Activated T-helper 2 cell treated with anti-CD3 and anti-CD28 coated beads, Interferon-gamma antibody, Interleukin-2, Interleukin-4, amounts not matched to agents 10 μg/mL and 5 μg/mL and 100 μg/mL, durations not matched to agents 14 hours and 24 hours and 36 hours (primary cell): ENCODE data around the gene VAPA. TPM values are rescaled to one million over a fixed set of nuclear protein-coding genes. Genes with fewer than 3 reads are reported as not detected.

ENCODE experiments used
- DNase-seq: peaks from one replicate; pipeline ENCODE4 v3.0.0; 2021; ENCODE audit warnings: low spot score
- H3K27ac Mint-ChIP-seq: one replicate; pipeline ENCODE4 v1.8.0; 2021; ENCODE audit warnings: mixed read lengths
- H3K27me3 Mint-ChIP-seq: one replicate; pipeline ENCODE4 v1.8.0; 2021; ENCODE audit warnings: low read depth, mixed read lengths
- H3K36me3 Mint-ChIP-seq: one replicate; pipeline ENCODE4 v1.8.0; 2021; ENCODE audit warnings: low read depth, mixed read lengths
- H3K4me1 Mint-ChIP-seq: one replicate; pipeline ENCODE4 v1.8.0; 2021; ENCODE audit warnings: low read depth, mixed read lengths
- H3K4me3 Mint-ChIP-seq: one replicate; pipeline ENCODE4 v1.8.0; 2021; ENCODE audit warnings: low read depth, mild to moderate bottlenecking, moderate library complexity, mixed read lengths
- H3K9me3 Mint-ChIP-seq: one replicate; pipeline ENCODE4 v1.8.0; 2021; ENCODE audit warnings: mixed read lengths
- intact Hi-C: fragments of 100-400 bp; cut with micrococcal nuclease; formaldehyde crosslinking; loops from one replicate; pipeline ENCODE4 v1.15.1; 2023
- total RNA-seq: library from RNA; stranded (reverse); gene quantifications from 2 replicates; pipeline ENCODE4 v1.2.3, GENCODE V29; 2022

The VAPA gene
- 216 and 223 TPM in 2 replicates for total RNA-seq

GRCh38 chr18:9913526-9914333 is at the start of gene VAPA:
TSS of gene VAPA (plus strand) at chr18:9914016. CDS start at chr18:9914257, 241 bp downstream.
- H3K4me3 Mint-ChIP-seq: peak within 1 kb of the TSS; percentile 87
- peaks cover 8% of the 10 kb centered on the region for H3K36me3 Mint-ChIP-seq
- H3K4me1 Mint-ChIP-seq: peaks cover 24% of the 10 kb centered on the region
- peak within 1 kb of the TSS; percentile 90 for H3K27ac Mint-ChIP-seq
- peak; percentile 92 for DNase-seq
- H3K9me3 Mint-ChIP-seq: no peaks in the 10 kb centered on the region
- H3K27me3 Mint-ChIP-seq: peaks cover 16% of the 10 kb centered on the region
- intact Hi-C loops: loop anchor here (1.0 to 10.0 kb wide), 8 partner anchors 14 to 776 kb away; partner anchors contain the start of genes ANKRD12, NAPG, RALBP1 and TWSG1

GRCh38 chr18:9865764-9866490 is 47.9 kb upstream of the VAPA start:
- Mint-ChIP-seq H3K4me1 (peaks cover 50% of the 10 kb centered on the region), H3K27me3 (no peaks in the 10 kb centered on the region), H3K27ac (no peak overlapping the region), H3K9me3 (peaks cover 25% of the 10 kb centered on the region), H3K4me3 (no peak overlapping the region), H3K36me3 (peaks cover 19% of the 10 kb centered on the region)
- intact Hi-C loops: no loop called here
- no peak for DNase-seq

DNA sequence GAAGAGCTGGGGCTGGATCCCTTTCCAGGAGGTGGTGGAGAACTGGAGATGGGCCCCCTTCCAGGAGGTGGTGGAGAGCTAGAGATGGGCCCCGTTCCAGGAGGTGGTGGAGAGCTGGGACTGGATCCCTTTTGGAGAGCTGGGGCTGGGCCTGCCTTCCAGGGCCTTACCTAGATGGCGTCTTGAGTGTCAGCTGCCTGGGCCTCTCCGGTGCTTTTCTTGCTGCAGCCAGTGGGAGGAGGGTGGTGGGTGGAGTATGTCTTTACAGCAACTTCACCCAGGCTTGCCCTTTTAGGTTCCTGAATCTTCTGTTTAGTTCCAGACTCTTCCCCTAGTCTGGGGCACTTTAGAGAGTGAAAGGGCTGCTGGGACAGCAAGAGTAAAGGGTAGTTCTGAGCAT is 47.2 kb upstream of the VAPA start:
- Mint-ChIP-seq H3K27me3 (no peaks in the 10 kb centered on the region), H3K27ac (no peak overlapping the region), H3K4me3 (no peak overlapping the region), H3K4me1 (peaks cover 51% of the 10 kb centered on the region), H3K9me3 (peaks cover 23% of the 10 kb centered on the region), H3K36me3 (peaks cover 18% of the 10 kb centered on the region)
- intact Hi-C loops: no loop called here
- no peak for DNase-seq

- peaks cover 16% of the 10 kb centered on the region for H3K36me3 Mint-ChIP-seq
- H3K27ac Mint-ChIP-seq: no peak overlapping the region
- H3K9me3 Mint-ChIP-seq: peaks cover 21% of the 10 kb centered on the region
- no peak overlapping the region for H3K4me3 Mint-ChIP-seq
- DNase-seq: no peak
- intact Hi-C loops: no loop called here
- peaks cover 46% of the 10 kb centered on the region for H3K4me1 Mint-ChIP-seq
- no peaks in the 10 kb centered on the region for H3K27me3 Mint-ChIP-seq
Observed at GRCh38 chr18:9867071-9867594, 46.7 kb upstream of the VAPA start.

DNA sequence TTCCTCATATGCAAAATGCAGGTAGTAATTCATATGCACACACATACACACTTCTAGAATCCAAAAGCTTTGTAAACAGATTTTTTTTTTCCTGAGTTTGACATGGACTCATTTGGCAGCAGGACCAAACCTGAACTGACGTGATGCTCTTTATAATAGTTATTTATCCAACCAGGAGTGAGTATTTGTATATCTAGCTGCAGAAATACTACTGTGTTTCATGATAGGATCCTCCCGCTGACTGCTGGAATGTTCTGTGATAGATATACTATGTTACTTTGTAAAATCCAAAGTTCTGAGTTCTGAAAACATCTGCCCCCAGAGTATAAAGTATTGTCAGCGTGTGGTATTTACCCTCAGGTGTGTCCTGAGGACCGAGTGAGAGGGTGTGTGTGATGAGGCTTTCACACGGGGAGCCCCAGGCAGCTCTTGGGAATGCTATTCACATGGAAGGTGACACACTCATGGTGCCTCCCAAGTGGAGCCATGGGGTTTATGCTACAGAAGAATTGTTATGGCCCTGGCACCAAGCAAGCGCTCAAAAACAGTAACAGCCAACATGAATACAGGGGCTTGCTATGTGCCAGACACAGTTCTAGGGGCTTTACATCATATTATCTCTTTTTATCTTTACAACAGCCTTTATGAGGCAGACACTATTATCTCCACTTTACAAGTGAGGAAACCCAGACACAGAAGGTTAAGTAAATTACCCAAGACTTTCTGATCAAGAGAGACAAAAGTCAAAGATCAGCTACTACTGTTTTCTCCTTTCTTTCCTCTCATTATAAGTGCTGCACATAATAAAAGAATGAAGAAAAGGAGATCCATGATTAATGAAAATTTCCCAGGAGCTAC is 44.7 kb upstream of the VAPA start:
- Mint-ChIP-seq H3K27ac (peak overlapping the region; percentile 9), H3K4me3 (no peak overlapping the region), H3K36me3 (peaks cover 16% of the 10 kb centered on the region), H3K27me3 (no peaks in the 10 kb centered on the region), H3K9me3 (peaks cover 21% of the 10 kb centered on the region), H3K4me1 (peaks cover 33% of the 10 kb centered on the region)
- no peak for DNase-seq
- intact Hi-C loops: no loop called here

DNA sequence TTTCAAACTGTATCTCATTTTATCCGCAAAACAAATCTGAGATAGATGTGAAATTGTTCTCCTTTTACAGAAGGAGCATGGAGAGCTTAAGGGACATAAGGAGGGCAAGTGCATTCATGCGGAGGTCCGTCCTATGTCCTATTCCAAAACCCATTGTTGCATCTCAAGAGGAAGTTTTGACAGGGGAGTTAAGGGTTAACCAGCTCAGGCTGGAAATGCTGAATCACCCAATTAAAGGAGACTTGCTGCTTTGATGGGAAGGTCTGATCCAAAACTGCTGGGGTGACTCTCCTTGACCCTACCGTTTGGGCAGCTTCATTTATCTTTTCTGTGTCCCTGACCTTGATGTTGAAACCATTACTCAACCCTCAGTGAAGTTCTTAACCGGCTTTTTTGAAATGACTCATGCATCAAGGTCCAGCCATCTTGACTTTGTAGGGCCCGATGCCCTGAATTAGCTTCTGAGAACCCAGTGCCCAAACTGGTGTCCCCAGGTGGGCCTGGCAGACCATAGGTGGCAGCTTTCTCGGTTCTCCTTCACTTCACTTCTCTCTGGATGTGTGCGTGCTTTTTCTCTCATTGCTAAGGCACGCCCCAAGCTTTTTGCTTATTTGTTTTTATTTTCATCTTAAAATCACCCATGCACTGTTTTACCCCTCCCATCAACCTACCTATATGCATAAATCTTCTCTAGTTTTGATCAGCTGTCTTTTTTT is 43.9 kb upstream of the VAPA start:
- H3K4me1 Mint-ChIP-seq: peaks cover 35% of the 10 kb centered on the region

GRCh38 chr18:9870431-9871008 is 43.3 kb upstream of the VAPA start:
- Mint-ChIP-seq H3K4me3 (no peak overlapping the region), H3K27me3 (no peaks in the 10 kb centered on the region), H3K27ac (peak overlapping the region; percentile 53), H3K4me1 (peaks cover 40% of the 10 kb centered on the region), H3K9me3 (peaks cover 16% of the 10 kb centered on the region), H3K36me3 (peaks cover 12% of the 10 kb centered on the region)
- intact Hi-C loops: loop anchor here (10.0 kb wide), 1 partner anchor 654 kb away; the partner anchor contains the start of gene NAPG
- no peak for DNase-seq

More for the DNA sequence above, 43.9 kb upstream of the VAPA start:
- intact Hi-C loops: loop anchor here (10.0 kb wide), 1 partner anchor 655 kb away; the partner anchor contains the start of gene NAPG
- DNase-seq: no peak
- Mint-ChIP-seq H3K4me3 (no peak overlapping the region), H3K9me3 (peaks cover 21% of the 10 kb centered on the region), H3K27ac (peak overlapping the region; percentile 53), H3K36me3 (peaks cover 16% of the 10 kb centered on the region), H3K27me3 (no peaks in the 10 kb centered on the region)

DNA sequence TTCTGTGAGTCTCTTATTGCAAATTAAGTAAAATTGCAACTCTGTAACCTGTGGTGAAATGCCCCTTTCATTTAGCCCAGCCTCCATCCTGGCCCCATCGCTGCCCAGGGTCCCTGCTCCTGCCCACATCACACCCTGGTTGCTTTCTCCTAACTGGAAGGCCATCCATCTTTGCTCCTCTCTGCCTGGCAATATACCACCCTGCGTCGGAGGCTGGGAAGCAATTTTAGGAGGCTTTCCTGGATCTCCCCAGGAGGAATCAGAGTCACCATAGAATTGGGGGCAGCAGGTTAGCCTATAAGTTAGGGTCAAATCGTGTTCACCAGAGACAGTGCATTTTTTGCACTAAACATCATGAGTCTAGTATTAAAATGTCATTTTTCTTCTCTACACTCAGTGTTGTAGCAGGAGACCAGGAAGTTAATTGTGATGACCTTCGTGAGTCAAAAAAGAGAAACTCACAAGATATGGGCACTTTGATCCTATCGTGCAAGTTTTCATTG is 42.5 kb upstream of the VAPA start:
- Mint-ChIP-seq H3K27me3 (no peaks in the 10 kb centered on the region), H3K27ac (no peak overlapping the region), H3K4me1 (peaks cover 42% of the 10 kb centered on the region), H3K36me3 (peaks cover 4% of the 10 kb centered on the region), H3K9me3 (peaks cover 8% of the 10 kb centered on the region), H3K4me3 (no peak overlapping the region)
- DNase-seq: no peak
- intact Hi-C loops: loop anchor here (10.0 kb wide), 1 partner anchor 654 kb away; the partner anchor contains the start of gene NAPG

GRCh38 chr18:9872823-9873222 is 41.0 kb upstream of the VAPA start:
- intact Hi-C loops: loop anchor here (10.0 kb wide), 1 partner anchor 652 kb away; the partner anchor contains the start of gene NAPG
- Mint-ChIP-seq H3K27me3 (no peaks in the 10 kb centered on the region), H3K4me3 (no peak overlapping the region), H3K36me3 (no peaks in the 10 kb centered on the region), H3K27ac (no peak overlapping the region), H3K9me3 (no peaks in the 10 kb centered on the region), H3K4me1 (peaks cover 56% of the 10 kb centered on the region)
- no peak for DNase-seq

DNA sequence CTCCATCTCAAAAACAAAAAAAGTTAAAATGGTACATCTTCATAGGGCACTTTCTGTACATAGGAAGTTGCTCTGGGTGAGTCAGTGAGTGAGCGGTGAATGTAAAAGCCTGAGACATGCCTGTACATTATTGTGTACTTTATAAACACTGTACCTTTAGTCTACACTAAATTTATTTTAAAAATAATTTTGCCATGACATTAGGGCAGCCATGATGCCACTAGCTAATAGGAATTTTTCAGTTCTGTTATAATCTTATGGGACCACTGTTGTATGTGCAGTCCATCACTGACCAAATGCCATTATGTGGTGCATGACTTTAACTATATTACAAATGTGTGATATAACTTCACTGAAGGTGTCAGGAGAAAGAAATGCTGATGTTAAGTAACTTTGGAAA is 39.1 kb upstream of the VAPA start:
- intact Hi-C loops: loop anchor here (10.0 kb wide), 1 partner anchor 650 kb away; the partner anchor contains the start of gene NAPG
- Mint-ChIP-seq H3K27ac (no peak overlapping the region), H3K4me3 (no peak overlapping the region)

GRCh38 chr18:9876212-9876866 is 37.5 kb upstream of the VAPA start:
- Mint-ChIP-seq H3K27ac (peak overlapping the region; percentile 81), H3K27me3 (no peaks in the 10 kb centered on the region), H3K36me3 (no peaks in the 10 kb centered on the region), H3K9me3 (no peaks in the 10 kb centered on the region), H3K4me3 (no peak overlapping the region), H3K4me1 (peaks cover 28% of the 10 kb centered on the region)
- DNase-seq: no peak
- intact Hi-C loops: loop anchor here (10.0 kb wide), 1 partner anchor 648 kb away; the partner anchor contains the start of gene NAPG

More for the DNA sequence above, 39.1 kb upstream of the VAPA start:
- Mint-ChIP-seq H3K4me1 (peaks cover 42% of the 10 kb centered on the region), H3K9me3 (no peaks in the 10 kb centered on the region), H3K27me3 (no peaks in the 10 kb centered on the region), H3K36me3 (no peaks in the 10 kb centered on the region)
- no peak for DNase-seq
